Mucosa of descending colon (tissue), 3 donors: Measurements from ENCODE around the gene PIP4K2C. TPM values are rescaled to one million over a fixed set of nuclear protein-coding genes. Genes with fewer than 3 reads are reported as not detected.
"Not testable (repeated sequence)": the region's sequence is repeated elsewhere in the genome, so short reads cannot be mapped to it uniquely, and the experiment has no call there.

Experiments
- ATAC-seq: fragments of 200-7000 bp; cut with Tn5 transposase; one replicate; pipeline ENCODE4 v1.9.1; 2020; ENCODE audit warnings: mild to moderate bottlenecking, moderate library complexity
- DNase-seq, 3 donors: peaks; one replicate each; pipeline ENCODE4 v3.0.0-alpha.2; 2020
- H3K36me3 ChIP-seq: fragments of 200-600 bp; one replicate; pipeline ENCODE4 v1.8.0; 2021; ENCODE audit warnings: low read depth, mild to moderate bottlenecking
- H3K4me1 ChIP-seq: fragments of 200-600 bp; one replicate; pipeline ENCODE4 v1.8.0; 2021; ENCODE audit warnings: low read depth, mild to moderate bottlenecking
- H3K4me3 ChIP-seq: fragments of 200-600 bp; one replicate; pipeline ENCODE4 v1.8.0; 2021; ENCODE audit warnings: mild to moderate bottlenecking
- H3K9me3 ChIP-seq: fragments of 200-600 bp; one replicate; pipeline ENCODE4 v1.8.0; 2021; ENCODE audit warnings: mild to moderate bottlenecking
- CTCF ChIP-seq: fragments of 200-600 bp; IDR thresholded peaks from one replicate; pipeline ENCODE4 v1.8.0; 2022; ENCODE audit warnings: antibody characterized with exemption, mild to moderate bottlenecking
- intact Hi-C, 2 donors: fragments of 100-400 bp; cut with DNase I in 1 of 2; cut with micrococcal nuclease in 1 of 2; formaldehyde crosslinking; loops; one replicate each; pipeline versions ENCODE4 v1.11.0 to v1.11.1; 2022; cut with DNase I, micrococcal nuclease
- total RNA-seq, 3 donors: library from RNA; stranded (reverse); fragmentation: NEBNext Ultra II Directional in 2 of 3; extraction: Animal tissue kit (Norgen Biotek cat#: 25700) in 2 of 3; gene quantifications; one replicate each; pipeline versions ENCODE4 v1.2.1 to v1.2.4, GENCODE V29; 2021 to 2023
- donor health status: DM: no; HTN: no; CAD: no; lungs with moderate emphysema.
- donor health status: DM: no; HTN: no; CAD: no.
- donor health status: DM: no; HTN: yes; CAD: no.

Gene PIP4K2C
- total RNA-seq, 3 donors from 2014 or later: 39.0 to 55.5 (median 54.2) TPM

DNA sequence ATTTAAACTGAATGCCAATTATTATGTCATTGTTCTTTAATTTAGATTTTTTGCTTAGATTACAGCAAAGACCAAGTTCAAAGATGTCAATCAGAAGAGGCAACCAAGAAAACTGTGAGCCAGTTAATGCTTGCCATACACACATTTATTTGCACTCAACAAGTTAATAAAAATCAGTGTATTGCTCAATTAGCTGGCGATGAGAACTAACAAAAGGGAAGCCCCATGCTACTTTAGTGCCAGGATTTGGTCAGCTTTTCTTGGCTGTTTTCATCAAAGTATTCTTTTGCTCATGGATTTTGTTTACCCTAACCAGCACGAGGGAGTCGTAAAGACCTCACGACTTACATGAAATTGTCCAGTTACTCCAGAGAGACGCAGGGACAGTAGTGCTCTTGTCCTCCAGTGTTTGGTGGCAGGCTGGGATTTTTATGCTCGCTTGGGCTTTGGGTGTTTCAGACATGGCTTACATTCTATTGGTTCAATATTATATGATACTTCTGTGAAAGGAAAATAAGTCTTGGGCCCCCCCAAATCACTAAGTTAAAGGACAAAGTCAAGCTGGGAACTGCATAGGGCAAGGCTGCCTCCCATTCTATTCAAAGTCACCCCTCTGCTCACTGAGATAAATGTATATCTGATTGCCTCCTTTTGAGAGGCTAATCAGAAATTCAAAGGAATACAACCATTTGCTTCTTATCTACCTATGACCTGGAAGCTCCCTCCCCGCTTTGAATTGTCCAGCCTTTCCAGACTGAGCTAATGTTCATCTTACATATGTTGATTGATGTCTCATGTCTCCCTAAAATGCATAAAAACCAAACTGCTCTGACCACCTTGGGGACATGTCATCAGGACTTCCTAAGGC is 49.4 kb downstream of the PIP4K2C start:
- no peak for ATAC-seq
- intact Hi-C loops: no loop called here
- Histone ChIP-seq H3K4me1 (no peaks in the 10 kb centered on the region), H3K9me3 (peaks cover 5% of the 10 kb centered on the region), H3K4me3 (no peak overlapping the region), H3K36me3 (no peaks in the 10 kb centered on the region)
- no peak for TF ChIP-seq CTCF
- DNase-seq: no peak

- H3K4me1 ChIP-seq: no peaks in the 10 kb centered on the region
- no peak for TF ChIP-seq CTCF
- intact Hi-C loops: no loop called here
- H3K36me3 ChIP-seq: no peaks in the 10 kb centered on the region
- DNase-seq: no peak
- H3K9me3 ChIP-seq: peaks cover 14% of the 10 kb centered on the region
- no peak for ATAC-seq
- H3K4me3 ChIP-seq: no peak overlapping the region
Measured at GRCh38 chr12:57641699-57642442, 50.9 kb downstream of the PIP4K2C start.

GRCh38 chr12:57645990-57646658 is 55.1 kb downstream of the PIP4K2C start:
- ATAC-seq, H3K4me3 ChIP-seq, H3K36me3 ChIP-seq, H3K4me1 ChIP-seq, intact Hi-C loops, DNase-seq: not testable (repeated sequence)
- peaks cover 14% of the 10 kb centered on the region for H3K9me3 ChIP-seq

DNA sequence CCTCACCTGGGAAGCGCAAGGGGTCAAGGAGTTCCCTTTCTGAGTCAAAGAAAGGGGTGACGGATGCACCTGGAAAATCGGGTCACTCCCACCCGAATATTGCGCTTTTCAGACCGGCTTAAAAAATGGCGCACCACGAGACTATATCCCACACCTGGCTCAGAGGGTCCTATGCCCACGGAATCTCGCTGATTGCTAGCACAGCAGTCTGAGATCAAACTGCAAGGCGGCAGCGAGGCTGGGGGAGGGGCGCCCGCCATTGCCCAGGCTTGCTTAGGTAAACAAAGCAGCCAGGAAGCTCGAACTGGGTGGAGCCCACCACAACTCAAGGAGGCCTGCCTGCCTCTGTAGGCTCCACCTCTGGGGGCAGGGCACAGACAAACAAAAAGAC is 55.7 kb downstream of the PIP4K2C start:
- intact Hi-C loops: not testable (repeated sequence)

More for the DNA sequence above, 55.7 kb downstream of the PIP4K2C start:
- H3K9me3 ChIP-seq: peaks cover 14% of the 10 kb centered on the region
- H3K36me3 ChIP-seq, ATAC-seq, H3K4me1 ChIP-seq, H3K4me3 ChIP-seq, DNase-seq: not testable (repeated sequence)

Other genes with a start within 250 kb of the PIP4K2C start
- 10 to 100 TPM; 43.9 to 80.8 (median 80.6) TPM for gene R3HDM2, start 160.1 kb upstream of the PIP4K2C start, total RNA-seq
- not detected for gene INHBC, start 156.4 kb upstream of the PIP4K2C start, total RNA-seq
- gene INHBE, start 135.9 kb upstream of the PIP4K2C start, total RNA-seq: not detected
- gene GLI1, start 131.4 kb upstream of the PIP4K2C start, total RNA-seq: 1 to 10 TPM in 2 of 3 donors, under 1 TPM in 1; 0.46 to 2.0 (median 1.9) TPM
- gene ARHGAP9, start 111.3 kb upstream of the PIP4K2C start, total RNA-seq: 10 to 100 TPM in 2 of 3 donors, 1 to 10 TPM in 1; 8.8 to 18.5 (median 15.0) TPM
- gene MARS1, start 103.1 kb upstream of the PIP4K2C start, total RNA-seq: 100 to 1,000 TPM in 1 of 3 donors, 10 to 100 TPM in 2; 63.7 to 117 (median 94.7) TPM
- 10 to 100 TPM; 14.1 to 36.4 (median 19.1) TPM for gene DDIT3, start 70.7 kb upstream of the PIP4K2C start, total RNA-seq
- gene MBD6, start 68.4 kb upstream of the PIP4K2C start, total RNA-seq: 100 to 1,000 TPM; 116 to 137 (median 120) TPM
- 100 to 1,000 TPM; 138 to 140 (median 140) TPM for gene DCTN2, start 44.0 kb upstream of the PIP4K2C start, total RNA-seq
- gene KIF5A, start 41.1 kb upstream of the PIP4K2C start, total RNA-seq: 1 to 10 TPM in 2 of 3 donors, under 1 TPM in 1; 0.61 to 9.1 (median 1.2) TPM
- 10 to 100 TPM in 1 of 3 donors, 1 to 10 TPM in 2; 4.3 to 65.5 (median 7.0) TPM for gene DTX3, start 13.6 kb downstream of the PIP4K2C start, total RNA-seq
- gene ARHGEF25, start 20.2 kb downstream of the PIP4K2C start, total RNA-seq: 100 to 1,000 TPM in 1 of 3 donors, 10 to 100 TPM in 1, 1 to 10 TPM in 1; 5.0 to 129 (median 11.0) TPM
- gene B4GALNT1, start 42.0 kb downstream of the PIP4K2C start, total RNA-seq: 1 to 10 TPM in 1 of 3 donors, under 1 TPM in 2; 0.64 to 2.2 (median 0.65) TPM
- 100 to 1,000 TPM; 230 to 282 (median 282) TPM for gene OS9, start 102.9 kb downstream of the PIP4K2C start, total RNA-seq
- 1 to 10 TPM; 1.3 to 2.7 (median 2.2) TPM for gene AGAP2, start 147.6 kb downstream of the PIP4K2C start, total RNA-seq
- 10 to 100 TPM; 29.2 to 39.8 (median 30.5) TPM for gene TSPAN31, start 153.8 kb downstream of the PIP4K2C start, total RNA-seq
- 10 to 100 TPM; 41.4 to 62.7 (median 60.2) TPM for gene CDK4, start 161.1 kb downstream of the PIP4K2C start, total RNA-seq
- gene MARCHF9, start 163.9 kb downstream of the PIP4K2C start, total RNA-seq: 10 to 100 TPM; 10.5 to 15.1 (median 11.7) TPM
- gene CYP27B1, start 175.9 kb downstream of the PIP4K2C start, total RNA-seq: 1 to 10 TPM; 1.2 to 2.1 (median 1.4) TPM
- gene METTL1, start 180.9 kb downstream of the PIP4K2C start, total RNA-seq: 10 to 100 TPM; 10.1 to 15.3 (median 10.6) TPM
- gene EEF1AKMT3, start 181.4 kb downstream of the PIP4K2C start, total RNA-seq: 1 to 10 TPM; 5.3 to 7.3 (median 6.2) TPM
- 10 to 100 TPM; 26.1 to 32.9 (median 29.0) TPM for gene TSFM, start 191.6 kb downstream of the PIP4K2C start, total RNA-seq
- 10 to 100 TPM; 12.2 to 13.6 (median 13.3) TPM for gene AVIL, start 227.5 kb downstream of the PIP4K2C start, total RNA-seq